Measurements from ENCODE around the gene TNFAIP8L2.

DNA sequence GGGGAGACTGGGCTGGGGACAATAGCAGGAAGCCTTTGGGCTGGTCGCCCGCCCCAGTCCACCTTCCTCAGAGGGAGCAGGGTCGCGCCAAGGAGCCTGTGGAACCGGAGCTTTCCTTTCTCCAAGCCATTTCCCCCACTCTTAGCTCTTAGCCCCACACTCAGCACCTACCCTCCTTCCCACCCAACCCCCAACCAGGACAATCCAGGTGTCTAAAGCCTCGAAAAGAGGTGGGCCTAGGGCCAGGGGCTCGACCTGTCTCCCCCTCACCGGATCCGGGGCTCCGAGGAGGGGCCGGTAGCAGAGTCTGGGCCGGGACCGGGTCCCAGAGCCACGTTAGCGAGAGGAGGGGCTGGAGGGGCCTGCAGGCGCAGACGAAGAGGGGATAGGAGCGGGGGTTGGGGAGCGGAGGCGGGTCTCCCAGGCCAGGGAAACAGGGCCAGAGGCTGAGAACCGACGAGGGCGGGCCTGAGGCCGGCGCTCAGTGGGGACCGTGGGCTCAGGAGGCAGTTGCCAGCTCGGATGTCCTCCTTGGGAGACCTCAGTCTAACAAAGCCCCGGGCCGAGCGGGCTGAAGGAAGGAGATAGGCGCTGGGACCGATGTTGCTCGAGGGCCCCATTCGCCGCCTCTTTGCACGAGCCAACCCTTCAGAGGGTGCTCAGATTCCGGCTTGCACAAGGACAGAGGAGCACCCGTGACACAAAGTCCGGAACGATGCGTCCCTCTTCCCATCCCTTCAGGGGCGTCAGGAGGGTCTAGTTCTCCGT, 11.0 kb upstream of the TNFAIP8L2 start:
- TF ChIP-seq, protein P1, sequence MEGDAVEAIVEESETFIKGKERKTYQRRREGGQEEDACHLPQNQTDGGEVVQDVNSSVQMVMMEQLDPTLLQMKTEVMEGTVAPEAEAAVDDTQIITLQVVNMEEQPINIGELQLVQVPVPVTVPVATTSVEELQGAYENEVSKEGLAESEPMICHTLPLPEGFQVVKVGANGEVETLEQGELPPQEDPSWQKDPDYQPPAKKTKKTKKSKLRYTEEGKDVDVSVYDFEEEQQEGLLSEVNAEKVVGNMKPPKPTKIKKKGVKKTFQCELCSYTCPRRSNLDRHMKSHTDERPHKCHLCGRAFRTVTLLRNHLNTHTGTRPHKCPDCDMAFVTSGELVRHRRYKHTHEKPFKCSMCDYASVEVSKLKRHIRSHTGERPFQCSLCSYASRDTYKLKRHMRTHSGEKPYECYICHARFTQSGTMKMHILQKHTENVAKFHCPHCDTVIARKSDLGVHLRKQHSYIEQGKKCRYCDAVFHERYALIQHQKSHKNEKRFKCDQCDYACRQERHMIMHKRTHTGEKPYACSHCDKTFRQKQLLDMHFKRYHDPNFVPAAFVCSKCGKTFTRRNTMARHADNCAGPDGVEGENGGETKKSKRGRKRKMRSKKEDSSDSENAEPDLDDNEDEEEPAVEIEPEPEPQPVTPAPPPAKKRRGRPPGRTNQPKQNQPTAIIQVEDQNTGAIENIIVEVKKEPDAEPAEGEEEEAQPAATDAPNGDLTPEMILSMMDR (IDR thresholded peaks at IDR 0.05 in 8 of 11, conservative IDR thresholded peaks at IDR 0.05 in 3 of 11), result no peak
- no peak for TF ChIP-seq POLR2A (IDR thresholded peaks at IDR 0.05)
- no peak for TF ChIP-seq POLR2AphosphoS5 (IDR thresholded peaks at IDR 0.05)

Measured in spleen (tissue), 7 donors.